HEK293T (cell line): ENCODE data around the gene ARHGDIG.

ENCODE experiments used
- ARNT ChIP-seq: fragments of 450-650 bp; IDR thresholded peaks from 2 replicates; pipeline ENCODE4 v1.6.1; 2017; ENCODE audit warnings: mild to moderate bottlenecking
- ELF4 ChIP-seq: fragments of 450-650 bp; IDR thresholded peaks from 2 replicates; pipeline ENCODE4 v1.6.1; 2017; ENCODE audit warnings: antibody characterized with exemption
- FOXA1 ChIP-seq: fragments of 450-650 bp; IDR thresholded peaks from 2 replicates; pipeline ENCODE4 v1.6.1; 2016; ENCODE audit warnings: mild to moderate bottlenecking
- FOXM1 ChIP-seq: fragments of 450-650 bp; IDR thresholded peaks from 2 replicates; pipeline ENCODE4 v1.6.1; 2017; ENCODE audit warnings: mild to moderate bottlenecking, borderline replicate concordance
- L3MBTL2 ChIP-seq: fragments of 450-650 bp; conservative IDR thresholded peaks from 2 replicates; pipeline ENCODE4 v1.6.1; 2016; ENCODE audit warnings: mild to moderate bottlenecking
- LEF1 ChIP-seq: fragments of 450-650 bp; IDR thresholded peaks from 2 replicates; pipeline ENCODE4 v1.6.1; 2017; ENCODE audit warnings: mild to moderate bottlenecking, borderline replicate concordance
- SP1 ChIP-seq: fragments of 450-650 bp; IDR thresholded peaks from 2 replicates; pipeline ENCODE4 v1.6.1; 2017
- TARDBP ChIP-seq: fragments of 450-650 bp; IDR thresholded peaks from 2 replicates; pipeline ENCODE4 v1.6.1; 2016
- ZNF384 ChIP-seq: fragments of 450-650 bp; IDR thresholded peaks from 2 replicates; pipeline ENCODE4 v1.6.1; 2016

GRCh38 chr16:297832-298231 is 17.4 kb downstream of the ARHGDIG start:
- no peak for TF ChIP-seq FOXA1
- TF ChIP-seq FOXM1 = no peak
- no peak for TF ChIP-seq ZNF384
- no peak for TF ChIP-seq ARNT
- no peak for TF ChIP-seq TARDBP
- TF ChIP-seq SP1 = no peak
- no peak for TF ChIP-seq LEF1
- no peak for TF ChIP-seq ELF4
- TF ChIP-seq L3MBTL2 = no peak
